CD14-positive monocyte (primary cell): Measurements from ENCODE around the gene RAC3. TPM values are rescaled to one million over a fixed set of nuclear protein-coding genes. Genes with fewer than 3 reads are reported as not detected.

Experiments
- DNase-seq, 3 donors: peaks; one replicate each; pipeline ENCODE4 v3.0.0-alpha.2; 2011 to 2022
- H2AFZ ChIP-seq: 2 replicates; pipeline ENCODE4 v1.6.0; 2012; ENCODE audit warnings: mild to moderate bottlenecking, low read depth, low read length, inconsistent platforms; ENCODE audit not compliant: insufficient read depth, poor library complexity, severe bottlenecking
- H3K27ac ChIP-seq, 2 donors: 1 replicate in 1 of 2; 2 replicates in 1 of 2; pipeline ENCODE4 v1.5.1; 2012 to 2013; ENCODE audit warnings: low read length in 2 of 2, control low read depth in 1 of 2, inconsistent platforms in 1 of 2, low read depth in 1 of 2, mild to moderate bottlenecking in 1 of 2
- H3K27me3 ChIP-seq, 2 donors: one replicate each; pipeline versions ENCODE4 v1.6.0 to v1.6.1; 2011 to 2013; ENCODE audit warnings: low read length in 2 of 2; ENCODE audit not compliant: control insufficient read depth in 2 of 2, insufficient read depth in 2 of 2
- H3K36me3 ChIP-seq, 2 donors: replicated peaks in 1 of 2; 1 replicate in 1 of 2; 2 replicates in 1 of 2; pipeline versions ENCODE4 v1.5.1 to v1.6.1; 2012 to 2013; ENCODE audit warnings: low read length in 2 of 2, control low read depth in 1 of 2, inconsistent platforms in 1 of 2, mild to moderate bottlenecking in 1 of 2; ENCODE audit not compliant: insufficient read depth in 2 of 2, control insufficient read depth in 1 of 2
- H3K4me1 ChIP-seq, 2 donors: 1 replicate in 1 of 2; 2 replicates in 1 of 2; pipeline versions ENCODE4 v1.5.1 to v1.6.1; 2012 to 2013; ENCODE audit warnings: low read length in 2 of 2, control low read depth in 1 of 2, inconsistent platforms in 1 of 2, mild to moderate bottlenecking in 1 of 2, moderate library complexity in 1 of 2; ENCODE audit not compliant: insufficient read depth in 2 of 2, control insufficient read depth in 1 of 2
- H3K4me2 ChIP-seq: replicated peaks from 2 replicates; pipeline ENCODE3; 2012; ENCODE audit warnings: low read length, moderate library complexity, mild to moderate bottlenecking; ENCODE audit not compliant: poor library complexity, severe bottlenecking; ENCODE audit errors: extremely low read depth
- H3K4me3 ChIP-seq, 3 experiments: fragments of 200-600 bp in 1 of 3; sonication (generic) in 1 of 3; replicated peaks in 1 of 3; 1 replicate in 2 of 3; 2 replicates in 1 of 3; pipeline ENCODE4 v1.5.1; 2011 to 2013; ENCODE audit warnings: low read length in 3 of 3, mild to moderate bottlenecking in 3 of 3, control low read depth in 2 of 3, low read depth in 2 of 3, inconsistent platforms in 1 of 3, moderate library complexity in 1 of 3
- H3K79me2 ChIP-seq: 2 replicates; pipeline ENCODE4 v1.6.0; 2012; ENCODE audit warnings: mild to moderate bottlenecking, control low read depth, inconsistent platforms, low read length, moderate library complexity; ENCODE audit not compliant: insufficient read depth
- H3K9ac ChIP-seq: 2 replicates; pipeline ENCODE4 v1.6.0; 2017; ENCODE audit warnings: low read length, mild to moderate bottlenecking; ENCODE audit not compliant: insufficient read depth, poor library complexity, severe bottlenecking
- H3K9me3 ChIP-seq, 2 donors: replicated peaks in 1 of 2; 1 replicate in 1 of 2; 2 replicates in 1 of 2; pipeline versions ENCODE4 v1.5.1 to v1.6.1; 2012 to 2013; ENCODE audit warnings: low read length in 2 of 2, control low read depth in 1 of 2; ENCODE audit not compliant: control insufficient read depth in 1 of 2, insufficient read depth in 1 of 2
- H4K20me1 ChIP-seq: 2 replicates; pipeline ENCODE4 v1.6.0; 2012; ENCODE audit warnings: mild to moderate bottlenecking, low read length, control low read depth, moderate library complexity; ENCODE audit not compliant: insufficient read depth
- H3K27ac Mint-ChIP-seq, 7 donors: one replicate each; pipeline ENCODE4 v1.8.0; 2020; ENCODE audit warnings: mild to moderate bottlenecking in 7 of 7, mixed read lengths in 7 of 7, moderate library complexity in 6 of 7, inconsistent platforms in 2 of 7
- H3K27me3 Mint-ChIP-seq, 3 donors: one replicate each; pipeline ENCODE4 v1.8.0; 2021 to 2022; ENCODE audit warnings: low read depth in 3 of 3, mild to moderate bottlenecking in 3 of 3, mixed read lengths in 3 of 3, moderate library complexity in 3 of 3, inconsistent platforms in 1 of 3
- H3K36me3 Mint-ChIP-seq, 2 donors: one replicate each; pipeline ENCODE4 v1.8.0; 2020; ENCODE audit warnings: mixed read lengths in 2 of 2, inconsistent platforms in 1 of 2, mild to moderate bottlenecking in 1 of 2
- H3K4me1 Mint-ChIP-seq: one replicate; pipeline ENCODE4 v1.8.0; 2020; ENCODE audit warnings: mild to moderate bottlenecking, mixed read lengths
- H3K4me3 Mint-ChIP-seq, 2 donors: one replicate each; pipeline ENCODE4 v1.8.0; 2020; ENCODE audit warnings: mild to moderate bottlenecking in 2 of 2, mixed read lengths in 2 of 2, moderate library complexity in 1 of 2
- H3K9me3 Mint-ChIP-seq, 7 donors: one replicate each; pipeline ENCODE4 v1.8.0; 2020 to 2022; ENCODE audit warnings: mixed read lengths in 7 of 7, mild to moderate bottlenecking in 6 of 7, moderate library complexity in 6 of 7, inconsistent platforms in 2 of 7
- CTCF ChIP-seq: fragments of 200-600 bp; IDR thresholded peaks from one replicate; pipeline ENCODE4 v1.8.0; 2022; ENCODE audit warnings: antibody characterized with exemption, mild to moderate bottlenecking
- WGBS: methylation state at CpG from one replicate; pipeline ENCODE4 v1.1.5; 2013; ENCODE audit warnings: missing lambda C conversion rate; ENCODE audit not compliant: insufficient coverage; 5-methylcytosine and 5-hydroxymethylcytosine counted together
- intact Hi-C, 2 donors: fragments of 100-400 bp; cut with micrococcal nuclease; formaldehyde crosslinking; loops; one replicate each; pipeline versions ENCODE4 v1.15.0 to v1.15.1; 2023
- polyA plus RNA-seq, 3 donors: library from polyadenylated mRNA; depleted of rRNA in 1 of 3; unstranded in 2 of 3; stranded (reverse) in 1 of 3; fragments of 300-500 nt in 2 of 3; fragments of >200 nt in 1 of 3; fragmentation: Illumina TruSeq in 2 of 3; gene quantifications; 1 replicate in 2 of 3; 2 replicates in 1 of 3; pipeline ENCODE4 v1.2.3, GENCODE V29; 2012 to 2021

RAC3 gene
- polyA plus RNA-seq, 3 donors: 1.8 TPM; not detected in 2

DNA sequence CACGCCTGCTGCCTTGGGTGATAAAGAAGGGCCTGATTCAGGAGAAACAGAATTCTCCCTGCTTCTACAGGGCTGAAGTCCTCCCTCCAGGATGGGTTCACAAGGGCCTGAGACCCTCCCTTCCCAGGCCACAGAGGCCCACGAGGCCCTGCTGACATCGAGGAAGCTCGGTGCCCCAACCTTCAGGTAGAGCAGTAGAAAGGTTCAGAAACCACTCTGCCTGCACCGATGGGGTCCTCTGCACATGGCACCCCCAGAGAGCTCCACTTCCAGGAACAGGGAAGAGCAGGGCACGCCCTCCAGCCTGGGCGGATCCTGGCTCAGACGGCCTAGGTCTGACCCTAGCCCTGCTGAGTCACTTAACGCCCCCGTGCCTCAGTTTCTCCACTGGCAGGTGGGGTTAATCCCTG lies 9.6 kb upstream of the RAC3 start:
- Histone ChIP-seq H3K36me3 (peaks cover 5 to 17% of the 10 kb centered on the region in 2 donors), H3K4me1 (peaks cover 26 to 37% of the 10 kb centered on the region in 2 donors), H3K9ac (peak overlapping the region; percentile 76), H3K79me2 (peaks cover 34% of the 10 kb centered on the region), H3K9me3 (no peaks in the 10 kb centered on the region), H3K4me2 (peak overlapping the region; percentile 97), H3K4me3 (peak overlapping the region; percentile 62 to 96 (median 82)), H3K27me3 (no peaks in the 10 kb centered on the region), H3K27ac (peak overlapping the region in 1 of 2 donors; percentile 70), H4K20me1 (peaks cover 32% of the 10 kb centered on the region), H2AFZ (peak overlapping the region; percentile 88)
- Mint-ChIP-seq H3K36me3 (peaks cover 10 to 28% of the 10 kb centered on the region in 2 donors), H3K27ac (peak overlapping the region in 4 of 7 donors; percentile 22 to 75 (median 68)), H3K4me3 (peak overlapping the region; percentile 80 to 82), H3K4me1 (peaks cover 31% of the 10 kb centered on the region), H3K9me3 (no peaks in the 10 kb centered on the region), H3K27me3 (peaks cover 0 to 1% (median 0%) of the 10 kb centered on the region in 3 donors)
- TF ChIP-seq CTCF: no peak
- intact Hi-C loops: loop anchor here (1.0 to 10.0 kb wide), 4 partner anchors 45 to 303 kb away; partner anchors contain the start of gene ASPSCR1 (in 1 of the 2)
- no peak for DNase-seq
- 4% methylated on average over 6 of the region's 10 CpGs for WGBS

DNA sequence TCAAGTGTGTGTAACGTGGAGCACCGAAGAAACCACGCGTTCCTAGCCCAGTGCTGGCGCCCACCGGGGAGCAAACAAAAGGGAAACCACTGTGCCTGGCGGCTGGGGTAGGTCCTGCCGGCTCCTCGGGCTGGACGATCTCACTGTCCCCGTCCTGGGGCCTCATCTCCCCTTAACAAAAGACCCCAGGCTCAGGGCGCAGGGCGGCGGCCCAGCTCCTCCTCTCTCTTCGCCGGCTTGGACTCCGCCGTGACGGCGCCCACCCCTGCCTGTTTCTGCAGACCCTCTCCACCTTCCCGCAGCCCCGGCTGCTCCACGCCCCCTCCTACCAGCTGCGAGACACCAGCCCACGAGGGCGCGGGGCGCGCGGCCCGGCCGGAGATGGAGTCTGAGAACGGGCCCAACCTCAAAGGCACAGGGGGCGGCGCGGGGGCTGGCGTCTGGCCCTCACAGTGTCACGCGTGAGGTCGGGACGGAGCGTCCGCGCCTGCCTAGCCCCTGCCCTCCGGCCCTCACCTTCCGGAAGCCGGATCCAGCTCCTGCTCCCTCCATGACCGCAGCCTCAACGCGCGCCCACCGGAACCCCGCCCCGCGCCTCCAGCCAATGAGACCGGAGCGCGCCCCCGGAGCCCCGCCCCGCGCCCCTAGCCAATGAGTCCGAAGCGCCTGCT lies 9.0 kb upstream of the RAC3 start, which contains the start of gene CENPX:
CENPX (minus strand) TSS at position 569 of the 671 bp plus-strand sequence; CDS start at position 552, 17 bp downstream.
- peak within 1 kb of the TSS; percentile 99 for H3K4me2 ChIP-seq
- Mint-ChIP-seq H3K4me3 (peak within 1 kb of the TSS; percentile 80 to 88), H3K36me3 (peaks cover 13 to 30% of the 10 kb centered on the region in 2 donors), H3K9me3 (no peaks in the 10 kb centered on the region), H3K27ac (peak within 1 kb of the TSS in 4 of 7 donors; percentile 22 to 75 (median 68)), H3K4me1 (peaks cover 31% of the 10 kb centered on the region), H3K27me3 (peaks cover 0 to 1% (median 0%) of the 10 kb centered on the region in 3 donors)
- H3K79me2 ChIP-seq: peaks cover 34% of the 10 kb centered on the region
- peak within 1 kb of the TSS; percentile 62 to 96 (median 82) for H3K4me3 ChIP-seq
- H3K27me3 ChIP-seq: no peaks in the 10 kb centered on the region
- H3K36me3 ChIP-seq: peaks cover 3 to 17% of the 10 kb centered on the region in 2 donors
- peaks cover 26 to 37% of the 10 kb centered on the region in 2 donors for H3K4me1 ChIP-seq
- WGBS: 0% methylated on average over 62 of the region's 64 CpGs
- intact Hi-C loops: loop anchor here in 1 of 2 donors (2.0 to 10.0 kb wide), 3 partner anchors 45 to 302 kb away; partner anchors contain the start of gene ASPSCR1
- H4K20me1 ChIP-seq: peaks cover 32% of the 10 kb centered on the region
- peak within 1 kb of the TSS; percentile 96 for H2AFZ ChIP-seq
- DNase-seq: no peak
- no peak for TF ChIP-seq CTCF
- H3K27ac ChIP-seq: peak within 1 kb of the TSS in 1 of 2 donors; percentile 70
- H3K9ac ChIP-seq: peak within 1 kb of the TSS; percentile 76
- H3K9me3 ChIP-seq: no peaks in the 10 kb centered on the region
